ENCODE results near the gene APOBEC4.
"Not testable (repeated sequence)": the region's sequence is repeated elsewhere in the genome, so short reads cannot be mapped to it uniquely, and the experiment has no call there.

The APOBEC4 gene

GRCh38 chr1:183652547-183653461, at the start of gene APOBEC4:
TSS of gene APOBEC4 (minus strand) at chr1:183653316. CDS start at chr1:183648781, 4,535 bp downstream.
- peak; percentile 59 for DNase-seq

GRCh38 chr1:183702813-183703198, 49.7 kb upstream of the APOBEC4 start:
- DNase-seq = no peak

GRCh38 chr1:183702087-183702812, 49.1 kb upstream of the APOBEC4 start:
- no peak for DNase-seq

- no peak for DNase-seq
Measured at GRCh38 chr1:183699616-183700160, 46.6 kb upstream of the APOBEC4 start.

- no peak for DNase-seq
Measured at GRCh38 chr1:183697814-183698590, 44.9 kb upstream of the APOBEC4 start.

GRCh38 chr1:183696981-183697380, 43.9 kb upstream of the APOBEC4 start:
- DNase-seq = no peak

GRCh38 chr1:183694755-183695154, 41.6 kb upstream of the APOBEC4 start:
- no peak for DNase-seq

- DNase-seq = no peak
Measured at GRCh38 chr1:183694066-183694465, 41.0 kb upstream of the APOBEC4 start.

- DNase-seq = no peak
Measured at GRCh38 chr1:183693521-183693920, 40.4 kb upstream of the APOBEC4 start.

- no peak for DNase-seq
Measured at GRCh38 chr1:183689762-183690204, 36.7 kb upstream of the APOBEC4 start.

GRCh38 chr1:183688341-183689060, 35.4 kb upstream of the APOBEC4 start:
- no peak for DNase-seq

GRCh38 chr1:183687546-183688304, 34.6 kb upstream of the APOBEC4 start:
- DNase-seq = no peak

GRCh38 chr1:183686229-183686628, 33.1 kb upstream of the APOBEC4 start:
- DNase-seq = no peak

GRCh38 chr1:183685112-183685713, 32.1 kb upstream of the APOBEC4 start:
- DNase-seq = peak; percentile 53

- DNase-seq = not testable (repeated sequence)
Measured at GRCh38 chr1:183679363-183679762, 26.2 kb upstream of the APOBEC4 start.

GRCh38 chr1:183678819-183679218, 25.7 kb upstream of the APOBEC4 start:
- no peak for DNase-seq

GRCh38 chr1:183676586-183677189, 23.6 kb upstream of the APOBEC4 start:
- DNase-seq = no peak

- no peak for DNase-seq
Measured at GRCh38 chr1:183675883-183676585, 22.9 kb upstream of the APOBEC4 start.

- DNase-seq = no peak
Measured at GRCh38 chr1:183675381-183675780, 22.3 kb upstream of the APOBEC4 start.

GRCh38 chr1:183674886-183675285, 21.8 kb upstream of the APOBEC4 start:
- no peak for DNase-seq
